GM12878 (cell line): ENCODE data around the gene PLPP6. TPM values are rescaled to one million over a fixed set of nuclear protein-coding genes. Genes with fewer than 3 reads are reported as not detected.

Experiments used
- ATAC-seq: fragments of 200-7000 bp; cut with Tn5 transposase; 3 replicates; pipeline ENCODE4 v1.9.1; 2020; ENCODE audit warnings: mild to moderate bottlenecking, moderate library complexity
- BruUV-seq: library from RNA; stranded (reverse); fragments of 400-500 nt; replicated peaks from 2 replicates; lab custom pipeline; 2021; lab: Mats Ljungman, UMichigan
- CTCF ChIA-PET: fragments of 300-600 bp; sonication (Branson Sonifier 250); formaldehyde crosslinking; extraction: SDS; loops from one replicate; lab custom pipeline; 2021; ENCODE audit warnings: inconsistent platforms; lab: Yijun Ruan, JAX
- POLR2A ChIA-PET: fragments of 350-600 bp; formaldehyde crosslinking; extraction: SDS; loops from one replicate; lab custom pipeline; 2021; ENCODE audit warnings: inconsistent platforms; lab: Charles Lee
- RAD21 ChIA-PET: fragments of 300-600 bp; sonication (Branson Sonifier 250); formaldehyde crosslinking; loops from one replicate; lab custom pipeline; 2023; ENCODE audit warnings: antibody characterized with exemption; ENCODE audit not compliant: unreplicated experiment; lab: Charles Lee
- SMC1A ChIA-PET: fragments of 300-600 bp; sonication (Branson Sonifier 250); formaldehyde crosslinking; loops from one replicate; lab custom pipeline; 2023; ENCODE audit not compliant: unreplicated experiment, uncharacterized antibody; lab: Charles Lee
- DNase-seq: peaks from one replicate; pipeline ENCODE4 v3.0.0-alpha.2; 2011; ENCODE audit warnings: low read depth, low spot score
- FAIRE-seq: peaks from 3 replicates; lab custom pipeline; 2011; peaks lifted over from hg19 to GRCh38; lab: Jason Lieb, UNC
- H2AFZ ChIP-seq: 2 replicates; pipeline ENCODE4 v1.6.0; 2011; ENCODE audit warnings: low read depth, low read length, control low read depth; ENCODE audit not compliant: control insufficient read depth
- H3K27ac ChIP-seq: 2 replicates; pipeline ENCODE4 v1.5.1; 2011; ENCODE audit warnings: control low read depth; ENCODE audit not compliant: control insufficient read depth, insufficient read depth
- H3K27me3 ChIP-seq, 2 experiments: replicated peaks in 1 of 2; 2 replicates each; pipeline versions ENCODE4 v1.6.0 to v1.6.1; 2011; ENCODE audit warnings: low read length in 1 of 2; ENCODE audit not compliant: control insufficient read depth in 2 of 2, insufficient read depth in 2 of 2
- H3K36me3 ChIP-seq, 2 experiments: 2 replicates each; pipeline ENCODE4 v1.5.1; 2011; ENCODE audit warnings: low read length in 1 of 2; ENCODE audit not compliant: control insufficient read depth in 2 of 2, insufficient read depth in 2 of 2
- H3K4me1 ChIP-seq: 2 replicates; pipeline ENCODE4 v1.6.1; 2011; ENCODE audit warnings: mild to moderate bottlenecking, low read length, moderate library complexity, mixed read lengths; ENCODE audit not compliant: control insufficient read depth, insufficient read depth
- H3K4me2 ChIP-seq: 2 replicates; pipeline ENCODE4 v1.6.0; 2011; ENCODE audit warnings: control low read depth; ENCODE audit not compliant: control insufficient read depth, insufficient read depth
- H3K4me3 ChIP-seq: fragments of 200-600 bp; sonication (generic); 2 replicates; pipeline ENCODE4 v1.5.1; 2016
- H3K79me2 ChIP-seq: 2 replicates; pipeline ENCODE4 v1.6.0; 2011; ENCODE audit warnings: low read length; ENCODE audit not compliant: control insufficient read depth, insufficient read depth
- H3K9ac ChIP-seq: 2 replicates; pipeline ENCODE4 v1.8.0; 2011; ENCODE audit warnings: low read length, control low read depth, mixed read lengths; ENCODE audit not compliant: control insufficient read depth, insufficient read depth
- H3K9me3 ChIP-seq: replicated peaks from 3 replicates; pipeline ENCODE4 v1.5.1; 2011; ENCODE audit warnings: mild to moderate bottlenecking, low read length; ENCODE audit not compliant: control insufficient read depth, insufficient read depth
- H4K20me1 ChIP-seq: 2 replicates; pipeline ENCODE4 v1.6.0; 2011; ENCODE audit not compliant: control insufficient read depth, insufficient read depth
- CBX5 ChIP-seq: sonication (generic); IDR thresholded peaks from 2 replicates; pipeline ENCODE4 v1.6.1; 2016; ENCODE audit warnings: low read depth, moderate library complexity, mild to moderate bottlenecking, inconsistent platforms
- CREM ChIP-seq: IDR thresholded peaks from 2 replicates; pipeline ENCODE4 v1.6.1; 2014; ENCODE audit warnings: antibody characterized with exemption, low read depth
- HDAC2 ChIP-seq: fragments of 200-600 bp; sonication (generic); IDR thresholded peaks from 2 replicates; pipeline ENCODE4 v1.6.1; 2017
- HDAC6 ChIP-seq: fragments of 200-600 bp; sonication (generic); IDR thresholded peaks from one replicate; pipeline ENCODE4 v1.8.0; 2017; ENCODE audit warnings: antibody characterized with exemption; ENCODE audit not compliant: unreplicated experiment
- NR2C2 ChIP-seq: IDR thresholded peaks from 2 replicates; pipeline ENCODE4 v1.6.1; 2011; ENCODE audit warnings: borderline replicate concordance, low read depth; ENCODE audit not compliant: control insufficient read depth, insufficient read length
- PML ChIP-seq: IDR thresholded peaks from 2 replicates; pipeline ENCODE4 v1.6.1; 2012; ENCODE audit warnings: low read length, inconsistent platforms
- SREBF1 ChIP-seq: IDR thresholded peaks from 2 replicates; pipeline ENCODE4 v1.6.1; 2012; ENCODE audit warnings: mild to moderate bottlenecking, low read length
- SUPT20H ChIP-seq: IDR thresholded peaks from 2 replicates; pipeline ENCODE4 v1.6.1; 2011; ENCODE audit warnings: low read depth, mild to moderate bottlenecking, low read length, moderate library complexity, borderline replicate concordance; ENCODE audit not compliant: control insufficient read depth
- ZNF24 ChIP-seq: fragments of 450-650 bp; IDR thresholded peaks from 2 replicates; pipeline ENCODE4 v1.6.1; 2017; ENCODE audit warnings: antibody characterized with exemption, mild to moderate bottlenecking
- WGBS: methylation state at CpG from one replicate; pipeline ENCODE4 v1.1.6; 2016; ENCODE audit warnings: low lambda C conversion rate; ENCODE audit not compliant: insufficient replicate concordance, insufficient coverage; ENCODE audit errors: missing lambda C conversion rate; 5-methylcytosine and 5-hydroxymethylcytosine counted together
- in situ Hi-C: fragments of 300-500 bp; cut with MboI; formaldehyde crosslinking; loops from 9 replicates; pipeline ENCODE4 v1.14.3; 2018; ENCODE audit warnings: mixed read lengths
- intact Hi-C: fragments of 100-400 bp; cut with micrococcal nuclease; formaldehyde crosslinking; loops from one replicate; pipeline ENCODE4 v1.14.2; 2022; ENCODE audit not compliant: unreplicated experiment
- polyA plus RNA-seq, 11 experiments: library from polyadenylated mRNA; depleted of rRNA in 4 of 11; unstranded in 6 of 11; stranded (reverse) in 5 of 11; fragments of >200 nt; fragmentation: Nextera tagmentation in 4 of 11; fragmentation: Illumina TruSeq in 1 of 11; extraction: Ambion mirVana in 4 of 11; extraction: Trizol in 1 of 11; gene quantifications; 1 replicate in 1 of 11; 2 replicates in 10 of 11; pipeline versions ENCODE4 v1.2.1 to v1.2.3, GENCODE V29; 2011 to 2016; ENCODE audit warnings: inconsistent platforms in 2 of 11, missing spikeins in 2 of 11, low read depth in 1 of 11
- total RNA-seq, 4 experiments: library from RNA; depleted of rRNA in 3 of 4; stranded (reverse); fragments of >200 nt in 3 of 4; fragmentation: Illumina TruSeq in 1 of 4; extraction: Trizol in 1 of 4; gene quantifications; 2 replicates each; pipeline versions ENCODE4 v1.2.1 to v1.2.3, GENCODE V29; 2013 to 2021
- TF ChIP-seq, protein P1 (sequence below): IDR thresholded peaks from 2 replicates; pipeline ENCODE4 v1.6.1; 2011; ENCODE audit warnings: low read depth, mild to moderate bottlenecking, low read length, moderate library complexity, borderline replicate concordance; ENCODE audit errors: extremely low read depth
- TF ChIP-seq, protein P2 (sequence below): IDR thresholded peaks from 2 replicates; pipeline ENCODE4 v1.6.1; 2011; ENCODE audit warnings: borderline replicate concordance, low read depth, mild to moderate bottlenecking, moderate library complexity, low read length; ENCODE audit not compliant: insufficient read depth, poor library complexity, severe bottlenecking
- TF ChIP-seq, protein P3 (sequence below): fragments of 450-650 bp; IDR thresholded peaks from 2 replicates; pipeline ENCODE4 v1.6.1; 2017; ENCODE audit warnings: low read depth, mild to moderate bottlenecking, moderate library complexity

PLPP6 gene
- total and polyA plus RNA-seq, 10 of the 15 experiments (the other 5 are each of a cell fraction or from before 2014, with no cell fraction given) = 1.6 to 11.3 (median 6.9) TPM

DNA sequence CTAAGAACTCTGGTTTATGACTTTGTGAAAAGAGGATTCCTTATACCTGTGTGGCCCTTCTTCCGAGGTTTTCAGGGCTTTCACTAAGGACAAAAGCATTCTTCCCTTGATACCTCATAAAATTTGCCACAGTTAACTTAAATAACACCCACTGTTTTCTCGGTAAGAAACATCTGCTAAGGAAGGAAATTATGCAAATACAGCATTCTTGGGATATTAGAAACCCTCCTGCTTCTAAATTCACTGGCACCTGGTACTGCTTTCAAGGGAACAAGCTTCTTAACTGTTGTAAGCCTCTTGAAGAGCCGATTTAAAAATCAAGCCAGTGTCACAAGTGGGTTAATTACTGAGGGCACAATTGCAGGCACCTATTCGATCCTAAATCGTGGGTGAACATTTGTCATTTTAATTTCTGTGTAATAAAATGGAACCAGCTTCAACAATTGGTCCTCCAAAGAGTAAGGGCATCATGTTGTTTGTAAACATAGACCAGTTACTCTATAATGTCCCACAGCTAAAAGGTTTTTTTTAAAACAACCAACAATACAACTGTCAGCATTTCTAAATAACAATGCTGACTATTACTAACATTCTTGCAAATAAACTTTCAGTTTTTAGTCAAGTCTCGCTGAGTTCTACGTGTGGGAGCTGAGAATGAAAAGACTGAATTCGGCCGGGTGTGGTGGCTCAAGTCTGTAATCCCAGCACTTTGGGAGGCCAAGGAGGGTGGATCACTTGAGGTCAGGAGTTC lies 52.3 kb downstream of the PLPP6 start:
- DNase-seq = no peak
- no peaks in the 10 kb centered on the region for H4K20me1 ChIP-seq
- RAD21 ChIA-PET = no interaction called here
- H3K4me2 ChIP-seq = no peak overlapping the region
- H3K4me1 ChIP-seq = no peaks in the 10 kb centered on the region
- over 99% methylated on average over 9 of the region's 9 CpGs for WGBS
- no peaks in the 10 kb centered on the region for H3K27me3 ChIP-seq
- no peak for ATAC-seq
- no peak overlapping the region for H3K27ac ChIP-seq
- SMC1A ChIA-PET = no interaction called here
- H3K4me3 ChIP-seq = no peak overlapping the region
- H3K9ac ChIP-seq = no peak overlapping the region
- no peak overlapping the region for H2AFZ ChIP-seq
- intact Hi-C loops = no loop called here
- H3K36me3 ChIP-seq = peaks cover 8 to 35% of the 10 kb centered on the region in 2 experiments
- POLR2A ChIA-PET = interaction anchor here (0.7 kb wide), 1 partner anchor 14 kb away, joined by 4 read pairs; no protein-coding TSS in a partner anchor
- no peak for FAIRE-seq
- CTCF ChIA-PET = interaction anchor here (1.2 kb wide), 1 partner anchor 114 kb away, joined by 3 read pairs; no protein-coding TSS in a partner anchor
- no peak for TF ChIP-seq PML
- no peak for TF ChIP-seq HDAC2
- no peak for TF ChIP-seq SUPT20H
- TF ChIP-seq, protein P1, sequence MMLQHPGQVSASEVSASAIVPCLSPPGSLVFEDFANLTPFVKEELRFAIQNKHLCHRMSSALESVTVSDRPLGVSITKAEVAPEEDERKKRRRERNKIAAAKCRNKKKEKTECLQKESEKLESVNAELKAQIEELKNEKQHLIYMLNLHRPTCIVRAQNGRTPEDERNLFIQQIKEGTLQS = no peak
- TF ChIP-seq, protein P2, sequence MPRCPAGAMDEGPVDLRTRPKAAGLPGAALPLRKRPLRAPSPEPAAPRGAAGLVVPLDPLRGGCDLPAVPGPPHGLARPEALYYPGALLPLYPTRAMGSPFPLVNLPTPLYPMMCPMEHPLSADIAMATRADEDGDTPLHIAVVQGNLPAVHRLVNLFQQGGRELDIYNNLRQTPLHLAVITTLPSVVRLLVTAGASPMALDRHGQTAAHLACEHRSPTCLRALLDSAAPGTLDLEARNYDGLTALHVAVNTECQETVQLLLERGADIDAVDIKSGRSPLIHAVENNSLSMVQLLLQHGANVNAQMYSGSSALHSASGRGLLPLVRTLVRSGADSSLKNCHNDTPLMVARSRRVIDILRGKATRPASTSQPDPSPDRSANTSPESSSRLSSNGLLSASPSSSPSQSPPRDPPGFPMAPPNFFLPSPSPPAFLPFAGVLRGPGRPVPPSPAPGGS = no peak
- no peak for TF ChIP-seq SREBF1
- TF ChIP-seq CREM = no peak
- TF ChIP-seq, protein P3, sequence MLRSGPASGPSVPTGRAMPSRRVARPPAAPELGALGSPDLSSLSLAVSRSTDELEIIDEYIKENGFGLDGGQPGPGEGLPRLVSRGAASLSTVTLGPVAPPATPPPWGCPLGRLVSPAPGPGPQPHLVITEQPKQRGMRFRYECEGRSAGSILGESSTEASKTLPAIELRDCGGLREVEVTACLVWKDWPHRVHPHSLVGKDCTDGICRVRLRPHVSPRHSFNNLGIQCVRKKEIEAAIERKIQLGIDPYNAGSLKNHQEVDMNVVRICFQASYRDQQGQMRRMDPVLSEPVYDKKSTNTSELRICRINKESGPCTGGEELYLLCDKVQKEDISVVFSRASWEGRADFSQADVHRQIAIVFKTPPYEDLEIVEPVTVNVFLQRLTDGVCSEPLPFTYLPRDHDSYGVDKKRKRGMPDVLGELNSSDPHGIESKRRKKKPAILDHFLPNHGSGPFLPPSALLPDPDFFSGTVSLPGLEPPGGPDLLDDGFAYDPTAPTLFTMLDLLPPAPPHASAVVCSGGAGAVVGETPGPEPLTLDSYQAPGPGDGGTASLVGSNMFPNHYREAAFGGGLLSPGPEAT = no peak
- no peak for TF ChIP-seq HDAC6
- TF ChIP-seq ZNF24 = no peak
- no peak for TF ChIP-seq CBX5
- no peak for TF ChIP-seq NR2C2
- TF ChIP-seq, all 136 proteins: peak for 0
- Histone ChIP-seq H3K79me2 (no peaks in the 10 kb centered on the region), H3K9me3 (no peaks in the 10 kb centered on the region; the same call in 2 of the 3 replicates)
- no TSS peak for BruUV-seq
- in situ Hi-C loops = no loop called here

Other genes with a start within 250 kb of the PLPP6 start
- 24.9 and 27.6 TPM in 2 replicates for gene SLC1A1, start 171.8 kb upstream of the PLPP6 start, total RNA-seq (2014; rRNA removed)
- 20.6 and 21.6 TPM in 2 replicates for gene SLC1A1, start 171.8 kb upstream of the PLPP6 start, total RNA-seq (2014; rRNA removed; fragmentation: Illumina TruSeq; extraction: Trizol)
- gene SLC1A1, start 171.8 kb upstream of the PLPP6 start, total RNA-seq (2021) = 19.1 and 19.4 TPM in 2 replicates
- gene SLC1A1, start 171.8 kb upstream of the PLPP6 start, polyA plus RNA-seq (2011; rRNA removed) = 4.2 and 5.4 TPM in 2 replicates
- 23.8 and 30.9 TPM in 2 replicates for gene SLC1A1, start 171.8 kb upstream of the PLPP6 start, polyA plus RNA-seq (2014; fragmentation: Illumina TruSeq; extraction: Trizol)
- 1 to 10 TPM; 7.3 to 8.7 TPM for gene SLC1A1, start 171.8 kb upstream of the PLPP6 start, polyA plus RNA-seq (2014; fragmentation: Nextera tagmentation; extraction: Ambion mirVana)
- 16.0 and 18.8 TPM in 2 replicates for gene SLC1A1, start 171.8 kb upstream of the PLPP6 start, polyA plus RNA-seq (2014; rRNA removed)
- gene SLC1A1, start 171.8 kb upstream of the PLPP6 start, polyA plus RNA-seq (2016; fragmentation: Nextera tagmentation; extraction: Ambion mirVana) = 10 to 100 TPM; 17.8 to 17.9 TPM
- 1.2 and 1.6 TPM in 2 replicates for gene SPATA6L, start 4.2 kb downstream of the PLPP6 start, total RNA-seq (2014; rRNA removed)
- 0.89 and 1.1 TPM in 2 replicates for gene SPATA6L, start 4.2 kb downstream of the PLPP6 start, total RNA-seq (2014; rRNA removed; fragmentation: Illumina TruSeq; extraction: Trizol)
- gene SPATA6L, start 4.2 kb downstream of the PLPP6 start, total RNA-seq (2021) = 1.6 and 2.1 TPM in 2 replicates
- gene SPATA6L, start 4.2 kb downstream of the PLPP6 start, polyA plus RNA-seq (2011; rRNA removed) = 0.37 and 0.42 TPM in 2 replicates
- gene SPATA6L, start 4.2 kb downstream of the PLPP6 start, polyA plus RNA-seq (2014; fragmentation: Illumina TruSeq; extraction: Trizol) = 0.48 and 0.68 TPM in 2 replicates
- gene SPATA6L, start 4.2 kb downstream of the PLPP6 start, polyA plus RNA-seq (2014; fragmentation: Nextera tagmentation; extraction: Ambion mirVana) = 1 to 10 TPM in 1 of 2 experiments, under 1 TPM in 1; 0.88 to 1.3 TPM
- gene SPATA6L, start 4.2 kb downstream of the PLPP6 start, polyA plus RNA-seq (2014; rRNA removed) = 0.94 and 2.0 TPM in 2 replicates
- 1 to 10 TPM in 1 of 2 experiments, under 1 TPM in 1; 0.42 to 1.4 TPM for gene SPATA6L, start 4.2 kb downstream of the PLPP6 start, polyA plus RNA-seq (2016; fragmentation: Nextera tagmentation; extraction: Ambion mirVana)
- 8.1 and 10.9 TPM in 2 replicates for gene CDC37L1, start 17.3 kb downstream of the PLPP6 start, total RNA-seq (2014; rRNA removed)
- gene CDC37L1, start 17.3 kb downstream of the PLPP6 start, total RNA-seq (2014; rRNA removed; fragmentation: Illumina TruSeq; extraction: Trizol) = 10.4 and 11.2 TPM in 2 replicates
- 8.9 and 10.0 TPM in 2 replicates for gene CDC37L1, start 17.3 kb downstream of the PLPP6 start, total RNA-seq (2021)
- 6.1 and 11.6 TPM in 2 replicates for gene CDC37L1, start 17.3 kb downstream of the PLPP6 start, polyA plus RNA-seq (2011; rRNA removed)
- gene CDC37L1, start 17.3 kb downstream of the PLPP6 start, polyA plus RNA-seq (2014; fragmentation: Illumina TruSeq; extraction: Trizol) = 8.4 and 11.5 TPM in 2 replicates
- gene CDC37L1, start 17.3 kb downstream of the PLPP6 start, polyA plus RNA-seq (2014; fragmentation: Nextera tagmentation; extraction: Ambion mirVana) = 1 to 10 TPM; 2.2 to 3.6 TPM
- 7.0 and 7.7 TPM in 2 replicates for gene CDC37L1, start 17.3 kb downstream of the PLPP6 start, polyA plus RNA-seq (2014; rRNA removed)
- 10 to 100 TPM; 16.1 to 16.6 TPM for gene CDC37L1, start 17.3 kb downstream of the PLPP6 start, polyA plus RNA-seq (2016; fragmentation: Nextera tagmentation; extraction: Ambion mirVana)
- 71.8 and 86.6 TPM in 2 replicates for gene AK3, start 78.9 kb downstream of the PLPP6 start, total RNA-seq (2014; rRNA removed)
- gene AK3, start 78.9 kb downstream of the PLPP6 start, total RNA-seq (2014; rRNA removed; fragmentation: Illumina TruSeq; extraction: Trizol) = 34.7 and 38.2 TPM in 2 replicates
- gene AK3, start 78.9 kb downstream of the PLPP6 start, total RNA-seq (2021) = 32.4 and 35.6 TPM in 2 replicates
- 44.5 and 69.0 TPM in 2 replicates for gene AK3, start 78.9 kb downstream of the PLPP6 start, polyA plus RNA-seq (2011; rRNA removed)
- gene AK3, start 78.9 kb downstream of the PLPP6 start, polyA plus RNA-seq (2014; fragmentation: Illumina TruSeq; extraction: Trizol) = 44.2 and 60.1 TPM in 2 replicates
- 10 to 100 TPM; 14.2 to 26.2 TPM for gene AK3, start 78.9 kb downstream of the PLPP6 start, polyA plus RNA-seq (2014; fragmentation: Nextera tagmentation; extraction: Ambion mirVana)
- 43.6 and 54.8 TPM in 2 replicates for gene AK3, start 78.9 kb downstream of the PLPP6 start, polyA plus RNA-seq (2014; rRNA removed)
- 10 to 100 TPM; 50.6 to 52.5 TPM for gene AK3, start 78.9 kb downstream of the PLPP6 start, polyA plus RNA-seq (2016; fragmentation: Nextera tagmentation; extraction: Ambion mirVana)
- gene RCL1, start 130.7 kb downstream of the PLPP6 start, total RNA-seq (2014; rRNA removed) = 42.0 and 44.3 TPM in 2 replicates
- 28.1 and 28.7 TPM in 2 replicates for gene RCL1, start 130.7 kb downstream of the PLPP6 start, total RNA-seq (2014; rRNA removed; fragmentation: Illumina TruSeq; extraction: Trizol)
- gene RCL1, start 130.7 kb downstream of the PLPP6 start, total RNA-seq (2021) = 32.3 and 33.2 TPM in 2 replicates
- gene RCL1, start 130.7 kb downstream of the PLPP6 start, polyA plus RNA-seq (2011; rRNA removed) = 14.1 and 21.1 TPM in 2 replicates
- 38.0 and 45.2 TPM in 2 replicates for gene RCL1, start 130.7 kb downstream of the PLPP6 start, polyA plus RNA-seq (2014; fragmentation: Illumina TruSeq; extraction: Trizol)
- gene RCL1, start 130.7 kb downstream of the PLPP6 start, polyA plus RNA-seq (2014; fragmentation: Nextera tagmentation; extraction: Ambion mirVana) = 10 to 100 TPM; 21.1 to 28.6 TPM
- gene RCL1, start 130.7 kb downstream of the PLPP6 start, polyA plus RNA-seq (2014; rRNA removed) = 27.5 and 29.8 TPM in 2 replicates
- gene RCL1, start 130.7 kb downstream of the PLPP6 start, polyA plus RNA-seq (2016; fragmentation: Nextera tagmentation; extraction: Ambion mirVana) = 10 to 100 TPM; 43.4 to 46.8 TPM